RWPE1 (cell line): ENCODE measurements around the gene NUDC.

Source experiments
- CTCF ChIA-PET: fragments of 350-600 bp; sonication (Branson Sonifier 250); formaldehyde crosslinking; extraction: SDS; loops from one replicate; lab custom pipeline; 2021; lab: Yijun Ruan, JAX
- POLR2A ChIA-PET: fragments of 400-600 bp; formaldehyde crosslinking; extraction: SDS; loops from one replicate; lab custom pipeline; 2020; ENCODE audit warnings: antibody characterized with exemption; ENCODE audit not compliant: low non-redundant PET; lab: Yijun Ruan, JAX
- DNase-seq: peaks from one replicate; pipeline ENCODE4 v3.0.0; 2012; ENCODE audit warnings: low spot score
- H3K27ac ChIP-seq: fragments of 450-650 bp; 2 replicates; pipeline ENCODE4 v1.5.1; 2017
- TF ChIP-seq, protein P1 (sequence below): fragments of 450-650 bp; conservative IDR thresholded peaks from 2 replicates; pipeline ENCODE4 v1.5.1; 2017; ENCODE audit warnings: low read depth, mild to moderate bottlenecking

Gene NUDC

GRCh38 chr1:26991310-26992116 lies 70.0 kb downstream of the NUDC start:
- no peak overlapping the region for H3K27ac ChIP-seq
- POLR2A ChIA-PET: no interaction called here
- CTCF ChIA-PET: interaction anchor here (0.6 to 0.8 kb wide), 3 partner anchors 9 to 446 kb away, joined by 3 to 6 read pairs (median 3); no protein-coding TSS in a partner anchor
- DNase-seq: no peak
- TF ChIP-seq, protein P1, sequence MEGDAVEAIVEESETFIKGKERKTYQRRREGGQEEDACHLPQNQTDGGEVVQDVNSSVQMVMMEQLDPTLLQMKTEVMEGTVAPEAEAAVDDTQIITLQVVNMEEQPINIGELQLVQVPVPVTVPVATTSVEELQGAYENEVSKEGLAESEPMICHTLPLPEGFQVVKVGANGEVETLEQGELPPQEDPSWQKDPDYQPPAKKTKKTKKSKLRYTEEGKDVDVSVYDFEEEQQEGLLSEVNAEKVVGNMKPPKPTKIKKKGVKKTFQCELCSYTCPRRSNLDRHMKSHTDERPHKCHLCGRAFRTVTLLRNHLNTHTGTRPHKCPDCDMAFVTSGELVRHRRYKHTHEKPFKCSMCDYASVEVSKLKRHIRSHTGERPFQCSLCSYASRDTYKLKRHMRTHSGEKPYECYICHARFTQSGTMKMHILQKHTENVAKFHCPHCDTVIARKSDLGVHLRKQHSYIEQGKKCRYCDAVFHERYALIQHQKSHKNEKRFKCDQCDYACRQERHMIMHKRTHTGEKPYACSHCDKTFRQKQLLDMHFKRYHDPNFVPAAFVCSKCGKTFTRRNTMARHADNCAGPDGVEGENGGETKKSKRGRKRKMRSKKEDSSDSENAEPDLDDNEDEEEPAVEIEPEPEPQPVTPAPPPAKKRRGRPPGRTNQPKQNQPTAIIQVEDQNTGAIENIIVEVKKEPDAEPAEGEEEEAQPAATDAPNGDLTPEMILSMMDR: no peak

- ChIA-PET CTCF (interaction anchor here (0.9 to 1.5 kb wide), 2 partner anchors 26 to 104 kb away, joined by 4 read pairs; no protein-coding TSS in a partner anchor), POLR2A (no interaction called here)
- DNase-seq: peak; percentile 98
- TF ChIP-seq, protein P1: no peak
- peak within 1 kb of the TSS; percentile 99 for H3K27ac ChIP-seq
These were observed 71.9 kb downstream of the NUDC start, which contains the start of gene TRNP1 for GRCh38 chr1:26993237-26994019. TSS of gene TRNP1 (plus strand) at chr1:26993692. CDS start at chr1:26993787, 95 bp downstream.

GRCh38 chr1:26994020-26994786 lies 72.7 kb downstream of the NUDC start:
- TF ChIP-seq, protein P1: no peak
- H3K27ac ChIP-seq: peak overlapping the region; percentile 99
- ChIA-PET CTCF (interaction anchor here (0.7 to 1.6 kb wide), 5 partner anchors 27 to 103 kb away, joined by 3 to 10 read pairs (median 4); no protein-coding TSS in a partner anchor), POLR2A (interaction anchor here (0.8 to 0.9 kb wide), 2 partner anchors 19 to 34 kb away, joined by 5 to 6 read pairs; partner anchors contain the start of gene KDF1)
- no peak for DNase-seq

DNA sequence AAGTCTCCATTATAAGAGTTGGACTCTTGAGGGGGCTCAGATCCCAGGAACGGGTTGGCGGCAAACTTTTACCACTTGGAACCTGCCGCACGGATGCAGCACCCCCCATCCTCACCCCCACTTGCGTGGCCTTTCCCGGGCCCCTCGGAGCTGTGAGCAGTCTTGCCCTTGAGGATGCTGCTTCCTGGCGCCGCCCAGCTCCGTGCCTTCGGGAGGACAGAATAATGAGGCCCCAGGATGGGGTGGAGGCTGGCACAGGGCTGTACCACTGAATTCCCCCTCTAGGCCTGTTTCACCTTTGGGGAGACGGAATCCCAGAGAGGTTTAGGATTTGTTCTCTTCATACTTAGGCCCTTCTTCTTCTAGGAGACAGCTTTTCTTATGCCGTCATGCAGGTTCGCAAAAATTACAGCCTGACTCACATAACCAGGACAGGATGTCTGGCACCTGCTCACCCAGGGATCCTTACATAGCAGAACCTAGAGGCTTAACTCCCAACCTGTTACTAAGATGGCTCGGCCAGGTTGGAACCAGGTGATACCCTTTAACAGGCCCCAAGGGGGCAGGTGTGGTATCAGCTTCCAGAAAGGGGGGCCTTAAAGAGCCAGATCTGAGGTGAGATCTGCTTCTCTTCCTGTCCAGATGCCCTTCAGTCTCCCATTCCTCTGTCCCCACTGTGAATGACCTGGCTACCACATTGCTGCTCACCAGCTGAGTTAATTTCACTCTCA lies 73.4 kb downstream of the NUDC start:
- TF ChIP-seq, protein P1: no peak
- ChIA-PET CTCF (interaction anchor here (0.6 to 1.6 kb wide), 5 partner anchors 31 to 102 kb away, joined by 3 to 10 read pairs (median 3); no protein-coding TSS in a partner anchor), POLR2A (interaction anchor here (0.6 to 0.9 kb wide), 3 partner anchors 18 to 38 kb away, joined by 5 to 19 read pairs (median 6); partner anchors contain the start of gene KDF1)
- H3K27ac ChIP-seq: peak overlapping the region; percentile 99
- no peak for DNase-seq

- peak; percentile 89 for DNase-seq
- ChIA-PET POLR2A (interaction anchor here (2.8 kb wide), 1 partner anchor 13 kb away, joined by 21 read pairs; no protein-coding TSS in a partner anchor), CTCF (interaction anchor here (0.6 to 3.1 kb wide), 8 partner anchors 13 to 100 kb away, joined by 3 to 26 read pairs (median 15); no protein-coding TSS in a partner anchor)
- TF ChIP-seq, protein P1: no peak
- peak overlapping the region; percentile 99 for H3K27ac ChIP-seq
These were observed 74.5 kb downstream of the NUDC start for GRCh38 chr1:26996024-26996423.
